ENCODE measurements around the gene STX12.

STX12 gene

GRCh38 chr1:27772036-27772931, 735 bp upstream of the STX12 start (continued):
- TF ChIP-seq, protein P1, sequence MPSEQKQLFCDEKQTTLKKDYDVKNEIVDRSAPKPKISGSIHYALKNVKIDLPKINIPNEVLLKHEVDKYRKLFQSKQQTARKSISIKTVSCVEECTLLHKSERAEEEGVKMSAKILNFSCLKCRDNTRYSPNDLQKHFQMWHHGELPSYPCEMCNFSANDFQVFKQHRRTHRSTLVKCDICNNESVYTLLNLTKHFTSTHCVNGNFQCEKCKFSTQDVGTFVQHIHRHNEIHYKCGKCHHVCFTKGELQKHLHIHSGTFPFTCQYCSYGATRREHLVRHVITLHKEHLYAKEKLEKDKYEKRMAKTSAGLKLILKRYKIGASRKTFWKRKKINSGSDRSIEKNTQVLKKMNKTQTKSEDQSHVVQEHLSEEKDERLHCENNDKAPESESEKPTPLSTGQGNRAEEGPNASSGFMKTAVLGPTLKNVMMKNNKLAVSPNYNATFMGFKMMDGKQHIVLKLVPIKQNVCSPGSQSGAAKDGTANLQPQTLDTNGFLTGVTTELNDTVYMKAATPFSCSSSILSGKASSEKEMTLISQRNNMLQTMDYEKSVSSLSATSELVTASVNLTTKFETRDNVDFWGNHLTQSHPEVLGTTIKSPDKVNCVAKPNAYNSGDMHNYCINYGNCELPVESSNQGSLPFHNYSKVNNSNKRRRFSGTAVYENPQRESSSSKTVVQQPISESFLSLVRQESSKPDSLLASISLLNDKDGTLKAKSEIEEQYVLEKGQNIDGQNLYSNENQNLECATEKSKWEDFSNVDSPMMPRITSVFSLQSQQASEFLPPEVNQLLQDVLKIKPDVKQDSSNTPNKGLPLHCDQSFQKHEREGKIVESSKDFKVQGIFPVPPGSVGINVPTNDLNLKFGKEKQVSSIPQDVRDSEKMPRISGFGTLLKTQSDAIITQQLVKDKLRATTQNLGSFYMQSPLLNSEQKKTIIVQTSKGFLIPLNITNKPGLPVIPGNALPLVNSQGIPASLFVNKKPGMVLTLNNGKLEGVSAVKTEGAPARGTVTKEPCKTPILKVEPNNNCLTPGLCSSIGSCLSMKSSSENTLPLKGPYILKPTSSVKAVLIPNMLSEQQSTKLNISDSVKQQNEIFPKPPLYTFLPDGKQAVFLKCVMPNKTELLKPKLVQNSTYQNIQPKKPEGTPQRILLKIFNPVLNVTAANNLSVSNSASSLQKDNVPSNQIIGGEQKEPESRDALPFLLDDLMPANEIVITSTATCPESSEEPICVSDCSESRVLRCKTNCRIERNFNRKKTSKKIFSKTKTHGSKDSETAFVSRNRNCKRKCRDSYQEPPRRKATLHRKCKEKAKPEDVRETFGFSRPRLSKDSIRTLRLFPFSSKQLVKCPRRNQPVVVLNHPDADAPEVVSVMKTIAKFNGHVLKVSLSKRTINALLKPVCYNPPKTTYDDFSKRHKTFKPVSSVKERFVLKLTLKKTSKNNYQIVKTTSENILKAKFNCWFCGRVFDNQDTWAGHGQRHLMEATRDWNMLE (tag by site-specific recombination; conservative IDR thresholded peaks at IDR 0.05; ENCODE audit: low read depth), result peak; percentile 71
- TF ChIP-seq ZNF501 (tag by site-specific recombination; IDR thresholded peaks at IDR 0.05) (0 out of 2 replicates have a peak, but pooled peaks have one; percentile 42), ZNF302 (tag by site-specific recombination; IDR thresholded peaks at IDR 0.05; ENCODE audit: low read depth) (no peak), ZNF366 (tag by site-specific recombination; conservative IDR thresholded peaks at IDR 0.05) (peak; percentile 50), SETDB1 (IDR thresholded peaks at IDR 0.05; ENCODE audit: insufficient read length, low read length) (peak; percentile 57), ZSCAN5A (tag by site-specific recombination; IDR thresholded peaks at IDR 0.05) (0 out of 2 replicates have a peak, but pooled peaks have one; percentile 13), ZBTB7A (tag by site-specific recombination; IDR thresholded peaks at IDR 0.05; ENCODE audit: low read depth) (no peak), ZNF324 (tag by site-specific recombination; IDR thresholded peaks at IDR 0.05) (no peak), INSM2 (tag by site-specific recombination; IDR thresholded peaks at IDR 0.05) (no peak; the same call in 1 of the 2 replicates), MZF1 (tag by site-specific recombination; IDR thresholded peaks at IDR 0.05; ENCODE audit: borderline replicate concordance) (no peak), ZNF660 (tag by site-specific recombination; IDR thresholded peaks at IDR 0.05) (0 out of 2 replicates have a peak, but pooled peaks have one; percentile 54)

GRCh38 chr1:27773826-27774445, 917 bp downstream of the STX12 start:
- Histone ChIP-seq H3K27ac (ENCODE audit: extremely low read depth, low read depth, low read length) (peak overlapping the region; percentile 38; the same call in 1 of the 2 replicates), H3K36me3 (ENCODE audit: control insufficient read depth in 2 of 2, insufficient read depth in 1 of 2, low read length in 2 of 2) (peaks cover 0 to 6% of the 10 kb centered on the region in 2 experiments; a peak in 2 of 3 replicates), H3K4me1 (ENCODE audit: control insufficient read depth, insufficient read depth, low read length) (no peaks in the 10 kb centered on the region), H3K4me3 (ENCODE audit: low read depth, low read length) (peak overlapping the region; percentile 68), H3K9me3 (ENCODE audit: control insufficient read depth, insufficient read depth, low read depth, low read length) (no peaks in the 10 kb centered on the region)
- CTCF ChIA-PET, result interaction anchor here (1.2 to 1.8 kb wide), 4 partner anchors 9 to 104 kb away, joined by 3 to 5 read pairs (median 4); no protein-coding TSS in a partner anchor
- POLR2A ChIA-PET, result interaction anchor here (0.8 to 3.4 kb wide), 13 partner anchors 10 to 105 kb away, joined by 3 to 73 read pairs (median 13); partner anchors contain the start of genes FAM76A, IFI6 and PPP1R8
- TF ChIP-seq ZNF335 (tag by site-specific recombination; conservative IDR thresholded peaks at IDR 0.05) (peak; percentile 16; the same call in 1 of the 2 replicates), ZBTB20 (tag by site-specific recombination; IDR thresholded peaks at IDR 0.05) (no peak), ZNF549 (tag by site-specific recombination; IDR thresholded peaks at IDR 0.05) (no peak), ATF2 (tag by site-specific recombination; IDR thresholded peaks at IDR 0.05; ENCODE audit: low read depth) (peak; percentile 15; the same call in 1 of the 2 replicates), ZNF184 (tag by site-specific recombination; IDR thresholded peaks at IDR 0.05) (peak; percentile 10; the same call in 1 of the 2 replicates), ZBTB21 (tag by site-specific recombination; IDR thresholded peaks at IDR 0.05) (0 out of 2 replicates have a peak, but pooled peaks have one; percentile 13), ZNF621 (tag by site-specific recombination; IDR thresholded peaks at IDR 0.05) (no peak), ZNF133 (tag by site-specific recombination; IDR thresholded peaks at IDR 0.05) (no peak), ZBTB17 (tag by site-specific recombination; IDR thresholded peaks at IDR 0.05) (peak; percentile 92), ZNF596 (tag by site-specific recombination; IDR thresholded peaks at IDR 0.05) (no peak), ZNF121 (tag by site-specific recombination; IDR thresholded peaks at IDR 0.05) (no peak)
- TF ChIP-seq, protein P2, sequence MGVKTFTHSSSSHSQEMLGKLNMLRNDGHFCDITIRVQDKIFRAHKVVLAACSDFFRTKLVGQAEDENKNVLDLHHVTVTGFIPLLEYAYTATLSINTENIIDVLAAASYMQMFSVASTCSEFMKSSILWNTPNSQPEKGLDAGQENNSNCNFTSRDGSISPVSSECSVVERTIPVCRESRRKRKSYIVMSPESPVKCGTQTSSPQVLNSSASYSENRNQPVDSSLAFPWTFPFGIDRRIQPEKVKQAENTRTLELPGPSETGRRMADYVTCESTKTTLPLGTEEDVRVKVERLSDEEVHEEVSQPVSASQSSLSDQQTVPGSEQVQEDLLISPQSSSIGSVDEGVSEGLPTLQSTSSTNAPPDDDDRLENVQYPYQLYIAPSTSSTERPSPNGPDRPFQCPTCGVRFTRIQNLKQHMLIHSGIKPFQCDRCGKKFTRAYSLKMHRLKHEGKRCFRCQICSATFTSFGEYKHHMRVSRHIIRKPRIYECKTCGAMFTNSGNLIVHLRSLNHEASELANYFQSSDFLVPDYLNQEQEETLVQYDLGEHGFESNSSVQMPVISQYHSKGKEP (tag by site-specific recombination; IDR thresholded peaks at IDR 0.05), result no peak

Measured in HEK293 (cell line).